CD14-positive monocyte (primary cell): Measurements from ENCODE around the gene TFB1M. TPM values are rescaled to one million over a fixed set of nuclear protein-coding genes. Genes with fewer than 3 reads are reported as not detected.

Experiments used
- DNase-seq, 3 donors: peaks; one replicate each; pipeline ENCODE4 v3.0.0-alpha.2; 2011 to 2022
- H2AFZ ChIP-seq: 2 replicates; pipeline ENCODE4 v1.6.0; 2012; ENCODE audit warnings: mild to moderate bottlenecking, low read depth, low read length, inconsistent platforms; ENCODE audit not compliant: insufficient read depth, poor library complexity, severe bottlenecking
- H3K27ac ChIP-seq, 2 donors: 1 replicate in 1 of 2; 2 replicates in 1 of 2; pipeline ENCODE4 v1.5.1; 2012 to 2013; ENCODE audit warnings: low read length in 2 of 2, control low read depth in 1 of 2, inconsistent platforms in 1 of 2, low read depth in 1 of 2, mild to moderate bottlenecking in 1 of 2
- H3K27me3 ChIP-seq, 2 donors: one replicate each; pipeline versions ENCODE4 v1.6.0 to v1.6.1; 2011 to 2013; ENCODE audit warnings: low read length in 2 of 2; ENCODE audit not compliant: control insufficient read depth in 2 of 2, insufficient read depth in 2 of 2
- H3K36me3 ChIP-seq, 2 donors: replicated peaks in 1 of 2; 1 replicate in 1 of 2; 2 replicates in 1 of 2; pipeline versions ENCODE4 v1.5.1 to v1.6.1; 2012 to 2013; ENCODE audit warnings: low read length in 2 of 2, control low read depth in 1 of 2, inconsistent platforms in 1 of 2, mild to moderate bottlenecking in 1 of 2; ENCODE audit not compliant: insufficient read depth in 2 of 2, control insufficient read depth in 1 of 2
- H3K4me1 ChIP-seq, 2 donors: 1 replicate in 1 of 2; 2 replicates in 1 of 2; pipeline versions ENCODE4 v1.5.1 to v1.6.1; 2012 to 2013; ENCODE audit warnings: low read length in 2 of 2, control low read depth in 1 of 2, inconsistent platforms in 1 of 2, mild to moderate bottlenecking in 1 of 2, moderate library complexity in 1 of 2; ENCODE audit not compliant: insufficient read depth in 2 of 2, control insufficient read depth in 1 of 2
- H3K4me2 ChIP-seq: replicated peaks from 2 replicates; pipeline ENCODE3; 2012; ENCODE audit warnings: low read length, moderate library complexity, mild to moderate bottlenecking; ENCODE audit not compliant: poor library complexity, severe bottlenecking; ENCODE audit errors: extremely low read depth
- H3K4me3 ChIP-seq, 3 experiments: fragments of 200-600 bp in 1 of 3; sonication (generic) in 1 of 3; replicated peaks in 1 of 3; 1 replicate in 2 of 3; 2 replicates in 1 of 3; pipeline ENCODE4 v1.5.1; 2011 to 2013; ENCODE audit warnings: low read length in 3 of 3, mild to moderate bottlenecking in 3 of 3, control low read depth in 2 of 3, low read depth in 2 of 3, inconsistent platforms in 1 of 3, moderate library complexity in 1 of 3
- H3K79me2 ChIP-seq: 2 replicates; pipeline ENCODE4 v1.6.0; 2012; ENCODE audit warnings: mild to moderate bottlenecking, control low read depth, inconsistent platforms, low read length, moderate library complexity; ENCODE audit not compliant: insufficient read depth
- H3K9ac ChIP-seq: 2 replicates; pipeline ENCODE4 v1.6.0; 2017; ENCODE audit warnings: low read length, mild to moderate bottlenecking; ENCODE audit not compliant: insufficient read depth, poor library complexity, severe bottlenecking
- H3K9me3 ChIP-seq, 2 donors: replicated peaks in 1 of 2; 1 replicate in 1 of 2; 2 replicates in 1 of 2; pipeline versions ENCODE4 v1.5.1 to v1.6.1; 2012 to 2013; ENCODE audit warnings: low read length in 2 of 2, control low read depth in 1 of 2; ENCODE audit not compliant: control insufficient read depth in 1 of 2, insufficient read depth in 1 of 2
- H4K20me1 ChIP-seq: 2 replicates; pipeline ENCODE4 v1.6.0; 2012; ENCODE audit warnings: mild to moderate bottlenecking, low read length, control low read depth, moderate library complexity; ENCODE audit not compliant: insufficient read depth
- H3K27ac Mint-ChIP-seq, 7 donors: one replicate each; pipeline ENCODE4 v1.8.0; 2020; ENCODE audit warnings: mild to moderate bottlenecking in 7 of 7, mixed read lengths in 7 of 7, moderate library complexity in 6 of 7, inconsistent platforms in 2 of 7
- H3K27me3 Mint-ChIP-seq, 3 donors: one replicate each; pipeline ENCODE4 v1.8.0; 2021 to 2022; ENCODE audit warnings: low read depth in 3 of 3, mild to moderate bottlenecking in 3 of 3, mixed read lengths in 3 of 3, moderate library complexity in 3 of 3, inconsistent platforms in 1 of 3
- H3K36me3 Mint-ChIP-seq, 2 donors: one replicate each; pipeline ENCODE4 v1.8.0; 2020; ENCODE audit warnings: mixed read lengths in 2 of 2, inconsistent platforms in 1 of 2, mild to moderate bottlenecking in 1 of 2
- H3K4me1 Mint-ChIP-seq: one replicate; pipeline ENCODE4 v1.8.0; 2020; ENCODE audit warnings: mild to moderate bottlenecking, mixed read lengths
- H3K4me3 Mint-ChIP-seq, 2 donors: one replicate each; pipeline ENCODE4 v1.8.0; 2020; ENCODE audit warnings: mild to moderate bottlenecking in 2 of 2, mixed read lengths in 2 of 2, moderate library complexity in 1 of 2
- H3K9me3 Mint-ChIP-seq, 7 donors: one replicate each; pipeline ENCODE4 v1.8.0; 2020 to 2022; ENCODE audit warnings: mixed read lengths in 7 of 7, mild to moderate bottlenecking in 6 of 7, moderate library complexity in 6 of 7, inconsistent platforms in 2 of 7
- CTCF ChIP-seq: fragments of 200-600 bp; IDR thresholded peaks from one replicate; pipeline ENCODE4 v1.8.0; 2022; ENCODE audit warnings: antibody characterized with exemption, mild to moderate bottlenecking
- WGBS: methylation state at CpG from one replicate; pipeline ENCODE4 v1.1.5; 2013; ENCODE audit warnings: missing lambda C conversion rate; ENCODE audit not compliant: insufficient coverage; 5-methylcytosine and 5-hydroxymethylcytosine counted together
- intact Hi-C, 2 donors: fragments of 100-400 bp; cut with micrococcal nuclease; formaldehyde crosslinking; loops; one replicate each; pipeline versions ENCODE4 v1.15.0 to v1.15.1; 2023
- polyA plus RNA-seq, 3 donors: library from polyadenylated mRNA; depleted of rRNA in 1 of 3; unstranded in 2 of 3; stranded (reverse) in 1 of 3; fragments of 300-500 nt in 2 of 3; fragments of >200 nt in 1 of 3; fragmentation: Illumina TruSeq in 2 of 3; gene quantifications; 1 replicate in 2 of 3; 2 replicates in 1 of 3; pipeline ENCODE4 v1.2.3, GENCODE V29; 2012 to 2021

Gene TFB1M
- polyA plus RNA-seq, 3 donors = 4.8 to 5.4 (median 4.8) TPM

GRCh38 chr6:155301867-155302266, 12.4 kb downstream of the TFB1M start:
- Mint-ChIP-seq H3K9me3 (peaks cover 0 to 5% (median 1%) of the 10 kb centered on the region in 7 donors), H3K4me3 (no peak overlapping the region), H3K4me1 (peaks cover 2% of the 10 kb centered on the region), H3K36me3 (peaks cover 33 to 50% of the 10 kb centered on the region in 2 donors), H3K27me3 (no peaks in the 10 kb centered on the region), H3K27ac (no peak overlapping the region)
- H4K20me1 ChIP-seq = no peaks in the 10 kb centered on the region
- no peaks in the 10 kb centered on the region for H3K9me3 ChIP-seq
- H3K4me1 ChIP-seq = no peaks in the 10 kb centered on the region
- H3K9ac ChIP-seq = no peak overlapping the region
- H3K27ac ChIP-seq = no peak overlapping the region
- no peak overlapping the region for H2AFZ ChIP-seq
- no peak for TF ChIP-seq CTCF
- intact Hi-C loops = no loop called here
- H3K4me2 ChIP-seq = no peak overlapping the region
- no peak for DNase-seq
- WGBS = no CpG with 5 or more reads among the region's 2 CpGs
- H3K4me3 ChIP-seq = no peak overlapping the region
- no peaks in the 10 kb centered on the region for H3K27me3 ChIP-seq
- peaks cover 15 to 47% of the 10 kb centered on the region in 2 donors for H3K36me3 ChIP-seq
- H3K79me2 ChIP-seq = no peaks in the 10 kb centered on the region

- H2AFZ ChIP-seq = no peak overlapping the region
- H3K4me1 ChIP-seq = no peaks in the 10 kb centered on the region
- H3K4me2 ChIP-seq = no peak overlapping the region
- Mint-ChIP-seq H3K27ac (peak overlapping the region in 2 of 7 donors; percentile 0 to 51), H3K36me3 (peaks cover 49 to 61% of the 10 kb centered on the region in 2 donors), H3K9me3 (peaks cover 0 to 1% (median 0%) of the 10 kb centered on the region in 7 donors), H3K4me3 (no peak overlapping the region), H3K27me3 (peaks cover 0 to 2% (median 0%) of the 10 kb centered on the region in 3 donors), H3K4me1 (peaks cover under 1% of the 10 kb centered on the region)
- no peaks in the 10 kb centered on the region for H3K9me3 ChIP-seq
- no peaks in the 10 kb centered on the region for H4K20me1 ChIP-seq
- TF ChIP-seq CTCF = no peak
- H3K27me3 ChIP-seq = no peaks in the 10 kb centered on the region
- intact Hi-C loops = no loop called here
- H3K36me3 ChIP-seq = peaks cover 37 to 63% of the 10 kb centered on the region in 2 donors
- 90% methylated on average over 2 of the region's 3 CpGs for WGBS
- no peak overlapping the region for H3K9ac ChIP-seq
- no peaks in the 10 kb centered on the region for H3K79me2 ChIP-seq
- no peak overlapping the region for H3K27ac ChIP-seq
- no peak for DNase-seq
- no peak overlapping the region for H3K4me3 ChIP-seq
Measured at GRCh38 chr6:155297669-155298068, 16.6 kb downstream of the TFB1M start.
